Measurements from ENCODE around the gene CRABP2.

The CRABP2 gene

DNA sequence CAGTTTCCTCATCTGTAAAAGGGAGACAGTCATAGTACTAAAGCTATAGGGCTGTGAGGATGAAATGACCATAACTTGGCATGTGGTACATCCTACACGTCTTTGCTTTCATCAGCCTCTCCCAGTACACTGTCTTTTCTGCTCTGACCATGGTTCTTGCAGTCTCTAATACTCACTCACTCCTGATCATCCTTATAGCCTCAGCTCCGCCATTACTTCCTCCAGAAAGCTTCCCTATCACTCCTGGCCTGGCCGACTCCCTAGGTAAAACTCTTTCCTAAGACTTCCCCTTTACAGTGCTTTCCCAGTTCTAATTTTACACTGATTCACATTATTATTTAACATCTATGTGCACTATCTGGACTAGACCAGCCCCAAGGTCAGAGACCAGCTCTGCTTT, 40.5 kb upstream of the CRABP2 start:
- H3K4me1 ChIP-seq (ENCODE audit: low read length): peaks cover 55% of the 10 kb centered on the region
- H3K4me3 ChIP-seq (ENCODE audit: low read length): no peak overlapping the region
- no peak overlapping the region for H2AFZ ChIP-seq (ENCODE audit: low read length)
- no peaks in the 10 kb centered on the region for H3K9me3 ChIP-seq (replicated peaks; ENCODE audit: insufficient read depth, low read length)
- H4K20me1 ChIP-seq (ENCODE audit: insufficient read depth, low read length): no peaks in the 10 kb centered on the region
- H3K36me3 ChIP-seq (replicated peaks; ENCODE audit: insufficient read depth, low read length): no peaks in the 10 kb centered on the region
- DNase-seq: no peak
- no peaks in the 10 kb centered on the region for H3K9me2 ChIP-seq (replicated peaks; ENCODE audit: insufficient read depth, low read length)
- peaks cover 77% of the 10 kb centered on the region for H3K79me2 ChIP-seq (ENCODE audit: low read length)
- H3K27ac ChIP-seq (ENCODE audit: low read length): no peak overlapping the region
- H3K27me3 ChIP-seq (replicated peaks; ENCODE audit: insufficient read depth, low read length): no peaks in the 10 kb centered on the region
- H3K4me2 ChIP-seq (ENCODE audit: low read depth, low read length): no peak overlapping the region
- no peak overlapping the region for H3K9ac ChIP-seq (ENCODE audit: low read length)
- no peak for TF ChIP-seq EZH2 (optimal IDR thresholded peaks at IDR 0.05; ENCODE audit: low read depth, low read length)
- TF ChIP-seq, protein P1, sequence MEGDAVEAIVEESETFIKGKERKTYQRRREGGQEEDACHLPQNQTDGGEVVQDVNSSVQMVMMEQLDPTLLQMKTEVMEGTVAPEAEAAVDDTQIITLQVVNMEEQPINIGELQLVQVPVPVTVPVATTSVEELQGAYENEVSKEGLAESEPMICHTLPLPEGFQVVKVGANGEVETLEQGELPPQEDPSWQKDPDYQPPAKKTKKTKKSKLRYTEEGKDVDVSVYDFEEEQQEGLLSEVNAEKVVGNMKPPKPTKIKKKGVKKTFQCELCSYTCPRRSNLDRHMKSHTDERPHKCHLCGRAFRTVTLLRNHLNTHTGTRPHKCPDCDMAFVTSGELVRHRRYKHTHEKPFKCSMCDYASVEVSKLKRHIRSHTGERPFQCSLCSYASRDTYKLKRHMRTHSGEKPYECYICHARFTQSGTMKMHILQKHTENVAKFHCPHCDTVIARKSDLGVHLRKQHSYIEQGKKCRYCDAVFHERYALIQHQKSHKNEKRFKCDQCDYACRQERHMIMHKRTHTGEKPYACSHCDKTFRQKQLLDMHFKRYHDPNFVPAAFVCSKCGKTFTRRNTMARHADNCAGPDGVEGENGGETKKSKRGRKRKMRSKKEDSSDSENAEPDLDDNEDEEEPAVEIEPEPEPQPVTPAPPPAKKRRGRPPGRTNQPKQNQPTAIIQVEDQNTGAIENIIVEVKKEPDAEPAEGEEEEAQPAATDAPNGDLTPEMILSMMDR (IDR thresholded peaks at IDR 0.05; ENCODE audit: low read length): no peak
- TF ChIP-seq EZH2phosphoT487 (IDR thresholded peaks at IDR 0.05; ENCODE audit: low read length): no peak
- peaks cover 72% of the 10 kb centered on the region for H3F3A ChIP-seq (ENCODE audit: insufficient read depth, low read length)

DNA sequence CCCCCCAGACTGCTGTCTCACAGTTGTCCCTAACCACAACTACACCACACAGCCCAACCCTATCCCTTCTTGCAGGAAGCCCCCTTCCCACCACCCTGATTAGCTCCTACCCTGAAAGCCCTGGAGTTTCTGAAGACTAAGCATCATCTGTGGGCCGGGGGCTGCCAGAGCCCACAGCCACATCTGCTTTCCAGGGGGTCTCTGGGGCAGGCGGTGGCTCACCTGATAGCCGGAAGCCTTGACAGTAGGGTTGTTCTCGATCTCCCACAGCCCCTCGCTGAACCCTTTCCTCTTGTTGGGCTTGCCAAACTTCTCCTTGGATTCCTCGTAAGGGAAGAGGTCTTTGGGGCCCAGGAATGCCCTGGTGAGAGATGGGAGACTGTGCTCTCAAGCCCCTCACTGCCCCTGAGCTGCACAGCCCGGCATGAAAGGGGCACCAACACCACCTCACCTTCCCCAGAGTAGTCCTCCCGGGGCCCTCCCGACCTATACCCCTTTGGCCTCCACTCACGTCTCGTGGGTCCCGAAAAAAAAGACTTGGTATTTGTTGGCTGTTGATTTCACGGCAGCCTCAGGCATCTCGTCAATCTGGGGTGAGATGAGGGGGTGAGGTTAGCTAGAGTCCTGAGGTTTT, 39.5 kb upstream of the CRABP2 start:
- TF ChIP-seq EZH2phosphoT487 (IDR thresholded peaks at IDR 0.05; ENCODE audit: low read length): no peak
- TF ChIP-seq, protein P1 (IDR thresholded peaks at IDR 0.05; ENCODE audit: low read length): no peak
- Histone ChIP-seq H3F3A (ENCODE audit: insufficient read depth, low read length) (peaks cover 72% of the 10 kb centered on the region), H3K4me2 (ENCODE audit: low read depth, low read length) (no peak overlapping the region), H3K9me3 (replicated peaks; ENCODE audit: insufficient read depth, low read length) (no peaks in the 10 kb centered on the region), H3K36me3 (replicated peaks; ENCODE audit: insufficient read depth, low read length) (no peaks in the 10 kb centered on the region), H3K27ac (ENCODE audit: low read length) (no peak overlapping the region), H3K4me3 (ENCODE audit: low read length) (no peak overlapping the region), H3K4me1 (ENCODE audit: low read length) (peaks cover 55% of the 10 kb centered on the region), H3K9me2 (replicated peaks; ENCODE audit: insufficient read depth, low read length) (no peaks in the 10 kb centered on the region), H3K27me3 (replicated peaks; ENCODE audit: insufficient read depth, low read length) (no peaks in the 10 kb centered on the region), H4K20me1 (ENCODE audit: insufficient read depth, low read length) (no peaks in the 10 kb centered on the region), H2AFZ (ENCODE audit: low read length) (no peak overlapping the region), H3K79me2 (ENCODE audit: low read length) (peaks cover 69% of the 10 kb centered on the region), H3K9ac (ENCODE audit: low read length) (no peak overlapping the region)
- no peak for DNase-seq

DNA sequence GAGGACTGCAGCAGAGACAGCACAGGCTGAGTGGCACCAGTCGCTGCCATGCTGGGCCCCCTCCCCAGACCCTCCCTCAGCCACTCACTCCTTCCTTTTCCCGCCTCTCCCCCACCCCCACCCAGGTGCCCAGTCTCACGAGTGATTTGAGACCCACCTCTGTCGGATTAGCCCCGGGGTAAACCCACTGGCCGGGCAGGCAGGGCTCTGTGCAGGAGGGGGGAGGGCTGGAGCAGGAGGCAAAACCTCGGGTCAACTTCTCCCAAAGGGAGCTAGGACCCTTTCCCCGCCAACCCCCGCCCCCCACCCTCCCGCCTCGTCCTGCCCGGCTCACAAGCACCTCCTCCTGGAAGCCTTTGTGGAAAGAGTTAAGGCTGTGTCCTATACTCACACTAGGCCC, 39.0 kb upstream of the CRABP2 start:
- Histone ChIP-seq H3K36me3 (replicated peaks; ENCODE audit: insufficient read depth, low read length) (no peaks in the 10 kb centered on the region), H3K4me3 (ENCODE audit: low read length) (no peak overlapping the region), H3K27me3 (replicated peaks; ENCODE audit: insufficient read depth, low read length) (no peaks in the 10 kb centered on the region), H3K9me2 (replicated peaks; ENCODE audit: insufficient read depth, low read length) (no peaks in the 10 kb centered on the region), H3K4me1 (ENCODE audit: low read length) (peaks cover 53% of the 10 kb centered on the region), H3K9ac (ENCODE audit: low read length) (no peak overlapping the region), H3K9me3 (replicated peaks; ENCODE audit: insufficient read depth, low read length) (no peaks in the 10 kb centered on the region), H4K20me1 (ENCODE audit: insufficient read depth, low read length) (no peaks in the 10 kb centered on the region), H3F3A (ENCODE audit: insufficient read depth, low read length) (peaks cover 72% of the 10 kb centered on the region), H3K79me2 (ENCODE audit: low read length) (peaks cover 69% of the 10 kb centered on the region), H3K4me2 (ENCODE audit: low read depth, low read length) (no peak overlapping the region), H2AFZ (ENCODE audit: low read length) (no peak overlapping the region), H3K27ac (ENCODE audit: low read length) (no peak overlapping the region)
- TF ChIP-seq, protein P1 (IDR thresholded peaks at IDR 0.05; ENCODE audit: low read length): no peak
- TF ChIP-seq EZH2 (optimal IDR thresholded peaks at IDR 0.05; ENCODE audit: low read depth, low read length) (no peak), EZH2phosphoT487 (IDR thresholded peaks at IDR 0.05; ENCODE audit: low read length) (no peak)
- no peak for DNase-seq

Data from MM.1S (cell line).